ENCODE measurements around the gene ZNF536.
"Not testable (repeated sequence)": the region's sequence is repeated elsewhere in the genome, so short reads cannot be mapped to it uniquely, and the experiment has no call there.

The ZNF536 gene

DNA sequence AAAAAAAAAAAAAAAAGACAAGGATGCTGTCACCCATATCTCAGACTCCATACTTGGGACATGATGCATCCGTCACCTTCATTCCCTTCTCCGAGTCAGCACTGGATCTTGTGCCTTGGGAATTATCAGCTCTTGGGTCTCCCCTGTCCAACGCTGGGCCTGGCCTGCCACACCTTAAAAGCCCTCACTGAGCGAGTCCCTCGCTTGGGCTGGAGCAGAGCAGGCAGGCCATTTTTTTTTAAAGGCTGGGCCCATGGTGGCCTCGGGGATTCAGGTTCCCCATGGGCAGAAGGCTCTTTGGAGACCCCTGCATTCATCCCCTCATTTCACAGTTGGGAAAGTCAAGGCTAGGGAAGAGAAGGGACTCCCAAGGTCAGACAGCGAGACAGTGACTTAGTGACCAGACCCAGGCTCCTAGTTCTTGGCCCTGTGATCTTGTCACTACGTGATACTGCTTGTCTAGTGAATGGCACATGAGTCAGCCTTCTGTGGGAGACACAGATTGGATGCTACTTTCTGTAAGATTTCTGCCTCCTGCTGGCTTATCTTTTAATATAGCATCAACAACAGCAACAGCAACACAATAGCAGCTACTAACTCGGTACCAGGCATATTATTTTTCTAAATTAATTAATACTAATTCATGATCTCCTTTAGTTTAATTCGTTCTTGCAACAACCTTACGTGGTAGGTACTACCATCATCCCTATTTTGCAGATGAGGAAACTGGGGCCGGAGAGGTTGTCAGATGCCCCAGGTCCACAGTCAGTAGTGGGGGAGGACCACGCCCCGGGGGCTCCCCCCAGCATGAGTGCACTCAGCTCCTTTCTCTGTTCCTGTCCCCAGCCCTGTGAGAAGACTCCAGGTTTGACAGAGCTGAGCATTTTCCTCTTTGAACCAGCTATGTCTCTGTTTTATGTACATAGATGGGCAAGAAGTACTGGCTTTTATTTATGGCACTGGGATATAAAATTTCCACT, 27.4 kb upstream of the ZNF536 start:
- DNase-seq (ENCODE audit: low spot score): no peak
- TF ChIP-seq, protein P1, sequence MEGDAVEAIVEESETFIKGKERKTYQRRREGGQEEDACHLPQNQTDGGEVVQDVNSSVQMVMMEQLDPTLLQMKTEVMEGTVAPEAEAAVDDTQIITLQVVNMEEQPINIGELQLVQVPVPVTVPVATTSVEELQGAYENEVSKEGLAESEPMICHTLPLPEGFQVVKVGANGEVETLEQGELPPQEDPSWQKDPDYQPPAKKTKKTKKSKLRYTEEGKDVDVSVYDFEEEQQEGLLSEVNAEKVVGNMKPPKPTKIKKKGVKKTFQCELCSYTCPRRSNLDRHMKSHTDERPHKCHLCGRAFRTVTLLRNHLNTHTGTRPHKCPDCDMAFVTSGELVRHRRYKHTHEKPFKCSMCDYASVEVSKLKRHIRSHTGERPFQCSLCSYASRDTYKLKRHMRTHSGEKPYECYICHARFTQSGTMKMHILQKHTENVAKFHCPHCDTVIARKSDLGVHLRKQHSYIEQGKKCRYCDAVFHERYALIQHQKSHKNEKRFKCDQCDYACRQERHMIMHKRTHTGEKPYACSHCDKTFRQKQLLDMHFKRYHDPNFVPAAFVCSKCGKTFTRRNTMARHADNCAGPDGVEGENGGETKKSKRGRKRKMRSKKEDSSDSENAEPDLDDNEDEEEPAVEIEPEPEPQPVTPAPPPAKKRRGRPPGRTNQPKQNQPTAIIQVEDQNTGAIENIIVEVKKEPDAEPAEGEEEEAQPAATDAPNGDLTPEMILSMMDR (IDR thresholded peaks at IDR 0.05; ENCODE audit: extremely low read depth, missing control alignments): no peak

DNA sequence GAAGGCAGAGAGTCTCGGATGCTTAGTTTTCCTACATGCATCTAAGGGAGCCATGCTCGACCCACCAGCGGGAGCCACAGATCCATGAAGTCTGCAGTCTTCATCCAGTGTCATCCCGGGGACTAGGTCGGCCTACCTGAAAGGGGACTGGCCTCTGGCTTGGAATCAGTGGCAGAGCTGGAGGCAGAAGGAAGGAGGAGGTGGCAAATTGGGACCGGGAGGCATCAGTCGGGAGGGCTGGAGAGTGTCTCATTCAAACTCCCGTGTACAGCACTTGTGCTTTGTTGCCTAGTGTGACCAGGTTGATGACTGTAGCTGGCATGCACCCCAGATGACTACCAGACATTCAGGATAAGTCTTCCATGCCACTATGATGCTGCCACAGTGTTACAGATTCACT, 26.5 kb upstream of the ZNF536 start:
- TF ChIP-seq, protein P1 (IDR thresholded peaks at IDR 0.05; ENCODE audit: extremely low read depth, missing control alignments): no peak

DNA sequence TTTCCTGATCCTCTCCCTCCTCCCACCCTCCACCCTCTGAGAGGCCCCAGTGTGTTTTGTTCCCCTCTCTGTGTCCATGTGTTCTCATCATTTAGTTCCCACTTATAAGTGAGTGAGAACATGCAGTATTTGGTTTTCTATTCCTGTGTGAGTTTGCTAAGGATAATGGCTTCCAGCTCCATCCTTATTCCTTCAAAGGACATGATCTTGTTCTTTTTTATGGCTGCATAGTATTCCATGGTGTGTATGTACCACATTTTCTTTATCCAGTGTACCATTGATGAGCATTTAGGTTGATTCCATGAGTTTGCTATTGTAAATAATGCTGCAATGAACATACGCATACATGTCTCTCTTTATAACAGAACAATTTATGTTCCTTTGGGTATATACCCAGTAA, 25.7 kb upstream of the ZNF536 start:
- DNase-seq (ENCODE audit: low spot score): not testable (repeated sequence)

More for the DNA sequence above, 26.5 kb upstream of the ZNF536 start:
- DNase-seq (ENCODE audit: low spot score): no peak

DNA sequence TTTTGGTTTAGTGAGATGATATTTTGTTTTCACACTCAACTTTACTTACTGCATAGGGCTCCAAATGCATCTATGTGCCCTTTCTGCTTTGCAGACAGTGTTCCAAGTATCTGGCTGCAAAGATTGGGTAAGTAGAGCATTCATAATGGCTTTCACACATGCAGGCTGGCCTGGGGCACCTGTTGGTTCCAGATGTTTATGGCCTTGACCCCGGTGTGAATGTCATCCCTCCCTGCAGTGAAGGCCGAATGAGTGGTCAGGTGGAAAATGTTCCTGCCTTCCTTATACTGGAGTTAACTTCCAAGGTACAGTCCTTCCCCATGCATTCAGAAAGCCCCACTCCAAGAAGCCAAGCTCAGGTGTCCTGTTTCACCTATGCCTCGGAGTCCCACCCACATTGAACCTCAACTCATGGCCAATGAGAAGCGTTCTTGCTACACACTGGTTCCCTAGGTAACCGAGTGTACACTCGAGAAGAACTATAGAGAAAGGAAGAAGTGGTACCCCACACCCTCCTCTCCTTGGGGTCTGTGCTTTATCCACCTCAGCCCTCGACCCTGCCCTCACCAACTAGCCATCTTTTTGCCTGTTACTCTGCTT, 23.0 kb upstream of the ZNF536 start:
- DNase-seq (ENCODE audit: low spot score): no peak
- TF ChIP-seq, protein P1 (IDR thresholded peaks at IDR 0.05; ENCODE audit: extremely low read depth, missing control alignments): no peak

DNA sequence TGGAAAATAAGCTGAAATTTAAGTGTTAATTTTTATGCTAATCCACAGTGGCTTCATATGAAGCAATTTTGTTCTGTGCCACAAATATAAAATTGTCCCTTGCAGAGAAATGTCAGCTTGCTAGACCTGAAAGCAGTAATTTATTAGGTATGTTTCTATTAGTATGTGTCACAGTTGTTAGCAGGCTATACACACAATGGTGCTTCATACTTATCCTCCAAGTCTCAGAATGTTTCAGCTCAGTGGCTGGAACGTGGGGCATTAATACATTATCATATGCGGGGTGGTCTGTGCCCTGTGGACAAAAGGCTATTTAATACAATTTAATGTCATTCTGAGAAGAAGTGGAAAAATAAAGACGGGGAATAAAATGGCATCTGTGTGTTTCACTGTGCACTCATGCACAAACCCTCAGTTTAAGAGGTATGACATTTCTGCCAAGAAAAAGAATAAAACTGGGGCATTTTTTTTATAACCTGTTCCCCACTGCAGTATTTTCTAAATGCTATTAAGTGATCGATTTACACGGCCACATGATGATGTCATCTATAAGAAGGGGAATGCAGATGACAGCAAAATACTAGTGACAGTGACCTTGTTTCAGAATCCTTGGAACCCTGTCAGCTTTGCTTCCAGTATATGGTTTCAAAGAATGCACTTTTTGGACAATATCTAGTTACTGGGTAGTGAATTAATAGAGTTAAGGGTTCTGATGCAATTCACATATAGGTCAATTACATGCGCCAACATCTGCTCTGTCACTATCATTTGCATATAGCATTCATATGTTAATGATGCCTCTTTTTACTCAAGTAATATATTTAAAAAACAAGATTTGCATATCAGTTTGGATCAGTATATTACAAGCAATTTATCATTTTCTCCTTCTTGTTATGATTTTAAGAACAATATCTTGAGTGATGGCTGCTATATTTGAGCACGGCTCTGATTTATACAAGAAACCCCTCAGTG, 21.2 kb upstream of the ZNF536 start:
- no peak for DNase-seq (ENCODE audit: low spot score)
- TF ChIP-seq, protein P1 (IDR thresholded peaks at IDR 0.05; ENCODE audit: extremely low read depth, missing control alignments): no peak

DNA sequence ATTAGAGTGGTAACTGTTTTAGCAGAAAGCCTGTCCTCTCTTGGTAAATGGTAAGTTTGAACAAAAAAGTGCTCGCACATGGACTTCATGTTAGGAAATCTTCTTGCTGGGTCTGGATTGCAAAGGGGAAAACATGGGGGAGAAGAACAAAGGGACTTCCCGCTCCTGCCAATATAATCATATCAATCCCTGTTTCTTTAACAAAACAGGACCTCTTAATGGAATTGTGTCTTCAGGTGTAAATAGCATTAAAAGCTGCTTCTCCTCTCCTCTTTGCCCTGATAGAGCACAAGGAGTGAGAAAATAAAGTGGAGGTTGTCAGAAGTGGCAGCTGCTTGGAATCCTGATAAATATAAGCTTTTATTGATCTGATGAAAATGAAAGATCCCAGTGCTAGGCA, 20.4 kb upstream of the ZNF536 start:
- no peak for DNase-seq (ENCODE audit: low spot score)
- TF ChIP-seq, protein P1 (IDR thresholded peaks at IDR 0.05; ENCODE audit: extremely low read depth, missing control alignments): no peak

DNA sequence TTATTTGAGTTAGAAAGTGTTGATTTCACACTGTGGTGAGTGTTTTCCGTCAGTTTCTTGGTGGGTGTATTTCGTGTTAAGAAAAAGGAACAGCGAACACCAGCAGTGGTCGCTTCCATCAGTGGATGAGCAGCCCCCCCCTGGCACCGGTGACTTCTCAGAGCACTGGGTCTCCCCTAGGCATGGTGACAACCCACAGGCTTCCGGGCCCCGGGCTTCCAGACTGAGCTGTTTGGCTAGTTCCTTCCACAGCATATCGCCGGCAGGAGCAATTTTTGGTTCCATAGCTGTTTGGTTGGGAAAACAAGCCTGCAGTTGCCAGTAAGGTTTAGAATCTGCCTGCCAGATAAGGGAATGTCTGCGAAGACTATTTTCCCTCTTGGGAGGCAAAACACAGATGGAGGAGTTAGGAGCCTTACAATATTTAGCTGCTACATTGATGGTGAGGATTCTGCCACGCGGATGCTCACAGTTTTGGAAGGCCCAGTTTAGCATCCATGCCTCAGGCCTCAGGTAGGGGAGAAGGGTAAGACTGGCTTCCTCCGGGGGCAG, 18.7 kb upstream of the ZNF536 start:
- TF ChIP-seq, protein P1 (IDR thresholded peaks at IDR 0.05; ENCODE audit: extremely low read depth, missing control alignments): no peak
- DNase-seq (ENCODE audit: low spot score): no peak

Data from GM20000 (cell line).